PC-3 (cell line): ENCODE data around the gene BHLHA15. TPM values are rescaled to one million over a fixed set of nuclear protein-coding genes. Genes with fewer than 3 reads are reported as not detected.

ENCODE experiments used
- ATAC-seq: fragments of 200-7000 bp; cut with Tn5 transposase; 2 replicates; pipeline ENCODE4 v1.9.1; 2020; ENCODE audit warnings: mild to moderate bottlenecking, moderate library complexity
- BruUV-seq: library from RNA; stranded (reverse); fragments of 400-500 nt; replicated peaks from 2 replicates; lab custom pipeline; 2021; lab: Mats Ljungman, UMichigan
- CTCF ChIA-PET: fragments of 300-600 bp; sonication (Branson Sonifier 250); formaldehyde crosslinking; loops from one replicate; lab custom pipeline; 2022; ENCODE audit warnings: antibody characterized with exemption; lab: Charles Lee
- POLR2A ChIA-PET: fragments of 300-600 bp; sonication (Branson Sonifier 250); formaldehyde crosslinking; loops from one replicate; lab custom pipeline; 2022; ENCODE audit warnings: antibody characterized with exemption; ENCODE audit not compliant: unreplicated experiment; lab: Charles Lee
- DNase-seq: peaks from one replicate; pipeline ENCODE4 v3.0.0-alpha.2; 2015
- H2AFZ ChIP-seq: fragments of 300-600 bp; sonication (generic); 2 replicates; pipeline ENCODE4 v1.6.0; 2016; ENCODE audit warnings: antibody characterized with exemption, low read length
- H3F3A ChIP-seq: fragments of 300-600 bp; sonication (generic); one replicate; pipeline ENCODE4 v1.6.0; 2017; ENCODE audit warnings: antibody characterized with exemption, low read length, control low read depth, mild to moderate bottlenecking; ENCODE audit not compliant: unreplicated experiment
- H3K27ac ChIP-seq: fragments of 300-600 bp; sonication (generic); 2 replicates; pipeline ENCODE4 v1.5.1; 2016; ENCODE audit warnings: mild to moderate bottlenecking, low read length
- H3K27me3 ChIP-seq: fragments of 300-600 bp; sonication (generic); 2 replicates; pipeline ENCODE4 v1.6.1; 2016; ENCODE audit warnings: low read length, mixed read lengths
- H3K36me3 ChIP-seq: fragments of 300-600 bp; sonication (generic); 2 replicates; pipeline ENCODE4 v1.6.1; 2016; ENCODE audit warnings: low read depth, mixed run types, low read length, mixed read lengths
- H3K4me1 ChIP-seq: fragments of 300-600 bp; sonication (generic); 2 replicates; pipeline ENCODE4 v1.5.1; 2016; ENCODE audit warnings: low read length; ENCODE audit not compliant: insufficient read depth
- H3K4me2 ChIP-seq: fragments of 300-600 bp; sonication (generic); 2 replicates; pipeline ENCODE4 v1.6.0; 2016; ENCODE audit warnings: low read length
- H3K4me3 ChIP-seq: fragments of 300-600 bp; sonication (generic); 2 replicates; pipeline ENCODE4 v1.5.1; 2016; ENCODE audit warnings: mild to moderate bottlenecking, low read length, mixed read lengths
- H3K79me2 ChIP-seq: fragments of 300-600 bp; sonication (generic); 2 replicates; pipeline ENCODE4 v1.6.1; 2017; ENCODE audit warnings: low read length, mixed read lengths
- H3K9ac ChIP-seq: fragments of 300-600 bp; sonication (generic); 2 replicates; pipeline ENCODE4 v1.6.0; 2016; ENCODE audit warnings: mild to moderate bottlenecking, low read length
- H3K9me2 ChIP-seq: fragments of 300-600 bp; sonication (generic); replicated peaks from 2 replicates; pipeline ENCODE4 v1.6.1; 2016; ENCODE audit warnings: mixed run types, low read length, mixed read lengths
- H3K9me3 ChIP-seq: fragments of 300-600 bp; sonication (generic); 2 replicates; pipeline ENCODE4 v1.6.1; 2016; ENCODE audit warnings: low read length, mixed read lengths
- H4K20me1 ChIP-seq: fragments of 300-600 bp; sonication (generic); 2 replicates; pipeline ENCODE4 v1.6.1; 2016; ENCODE audit warnings: low read length, mixed read lengths
- CTCF ChIP-seq: fragments of 300-600 bp; sonication (generic); conservative IDR thresholded peaks from 2 replicates; pipeline ENCODE4 v1.5.1; 2017; ENCODE audit warnings: antibody characterized with exemption, low read depth, mild to moderate bottlenecking, low read length
- EZH2 ChIP-seq: fragments of 300-600 bp; sonication (generic); IDR thresholded peaks from one replicate; pipeline ENCODE4 v1.6.1; 2017; ENCODE audit warnings: antibody characterized with exemption, mild to moderate bottlenecking, low read length; ENCODE audit not compliant: unreplicated experiment
- EZH2phosphoT487 ChIP-seq: fragments of 300-600 bp; sonication (generic); IDR thresholded peaks from 2 replicates; pipeline ENCODE4 v1.6.1; 2018; ENCODE audit warnings: mild to moderate bottlenecking, antibody characterized with exemption, low read length, borderline replicate concordance
- intact Hi-C: fragments of 100-400 bp; cut with micrococcal nuclease; formaldehyde crosslinking; loops from 2 replicates; pipeline ENCODE4 v1.9.0; 2023
- total RNA-seq: library from RNA; depleted of rRNA; stranded (reverse); fragments of >200 nt; gene quantifications from 2 replicates; pipeline ENCODE4 v1.2.3, GENCODE V29; 2014

Gene BHLHA15
- total RNA-seq, 1 experiment from 2014 or later = 12.0 TPM

DNA sequence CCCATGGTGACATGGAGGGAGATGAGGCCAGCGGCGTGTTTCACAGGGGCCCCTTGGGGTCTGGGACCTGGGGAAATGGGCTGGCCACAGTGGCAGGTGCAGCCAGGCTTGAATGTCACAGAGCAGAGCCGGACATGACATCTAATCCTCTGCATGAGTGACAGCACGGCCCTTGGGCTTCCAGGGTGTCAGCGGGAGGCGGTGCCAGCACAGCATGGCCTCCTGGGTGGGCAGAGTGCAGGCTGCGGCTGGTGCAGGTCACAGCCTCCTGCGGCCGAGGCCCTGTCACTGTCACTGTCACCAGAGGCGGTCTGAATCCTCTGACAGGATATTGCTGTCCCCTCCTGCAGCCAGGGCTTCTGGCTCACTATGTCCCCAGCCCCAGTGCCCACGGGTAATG, 18.2 kb downstream of the BHLHA15 start:
- CTCF ChIA-PET = no interaction called here
- TF ChIP-seq EZH2 (no peak), CTCF (no peak), EZH2phosphoT487 (no peak)
- intact Hi-C loops = no loop called here
- H3K9me3 ChIP-seq = no peaks in the 10 kb centered on the region
- H4K20me1 ChIP-seq = no peaks in the 10 kb centered on the region
- no peak overlapping the region for H3K9ac ChIP-seq
- H3F3A ChIP-seq = no peaks in the 10 kb centered on the region
- ATAC-seq (no peak), DNase-seq (no peak)
- H3K36me3 ChIP-seq = no peaks in the 10 kb centered on the region
- POLR2A ChIA-PET = no interaction called here
- H3K27me3 ChIP-seq = no peaks in the 10 kb centered on the region
- H3K79me2 ChIP-seq = no peaks in the 10 kb centered on the region
- no peak overlapping the region for H3K4me3 ChIP-seq
- H3K4me2 ChIP-seq = no peak overlapping the region
- no peaks in the 10 kb centered on the region for H3K9me2 ChIP-seq
- H3K4me1 ChIP-seq = no peaks in the 10 kb centered on the region
- no peak overlapping the region for H3K27ac ChIP-seq
- H2AFZ ChIP-seq = no peak overlapping the region
- no TSS peak for BruUV-seq

GRCh38 chr7:98229991-98230745, 18.9 kb downstream of the BHLHA15 start:
- Histone ChIP-seq H4K20me1 (no peaks in the 10 kb centered on the region), H3K4me1 (no peaks in the 10 kb centered on the region), H3K36me3 (no peaks in the 10 kb centered on the region), H3K27me3 (no peaks in the 10 kb centered on the region), H3K27ac (no peak overlapping the region), H3K9me3 (no peaks in the 10 kb centered on the region), H3K4me2 (no peak overlapping the region), H2AFZ (no peak overlapping the region), H3K9me2 (no peaks in the 10 kb centered on the region), H3K4me3 (no peak overlapping the region), H3F3A (no peaks in the 10 kb centered on the region), H3K79me2 (no peaks in the 10 kb centered on the region), H3K9ac (no peak overlapping the region)
- DNase-seq = no peak
- ATAC-seq = no peak
- no TSS peak for BruUV-seq
- CTCF ChIA-PET = no interaction called here
- POLR2A ChIA-PET = no interaction called here
- intact Hi-C loops = no loop called here
- TF ChIP-seq EZH2phosphoT487 (no peak), EZH2 (no peak), CTCF (no peak)

DNA sequence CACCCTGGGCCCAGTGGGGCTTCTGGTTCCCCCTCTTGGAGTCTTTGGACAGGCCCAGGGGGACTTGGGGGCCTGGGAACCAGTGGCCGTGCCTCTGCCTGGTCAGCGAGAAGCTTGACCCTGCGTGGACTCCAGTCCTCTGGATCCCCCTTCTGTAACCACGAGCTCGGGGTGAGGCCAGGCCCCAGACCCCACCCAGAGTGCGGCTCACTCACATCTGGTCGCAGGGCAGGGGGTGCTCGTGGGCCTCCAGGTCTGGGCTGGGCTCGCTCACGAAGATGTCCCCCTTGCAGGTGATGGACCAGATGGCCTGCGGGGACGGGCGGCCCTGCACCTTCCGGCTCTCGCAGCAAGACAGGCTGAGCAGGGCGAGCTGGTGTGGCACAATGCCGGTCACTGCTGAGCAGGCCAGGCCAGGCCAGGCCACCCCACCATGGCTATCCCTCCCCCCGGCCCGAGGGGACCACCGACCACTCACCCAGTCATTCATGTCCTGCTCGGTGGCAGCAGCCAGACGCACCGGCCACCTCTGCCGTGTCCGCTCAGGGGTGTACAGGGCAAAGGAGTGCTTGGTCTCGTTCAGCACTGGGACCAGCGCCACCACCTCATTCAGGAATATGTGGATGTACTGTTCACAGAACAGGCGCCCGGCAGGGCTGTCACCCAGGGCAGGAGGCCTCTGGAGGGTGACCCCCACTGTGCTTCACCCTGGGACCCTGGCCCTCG, 19.7 kb downstream of the BHLHA15 start:
- CTCF ChIA-PET = no interaction called here
- no peak; the same call in 1 of the 2 replicates for ATAC-seq
- H3K9me2 ChIP-seq = no peaks in the 10 kb centered on the region

More for the DNA sequence above, 19.7 kb downstream of the BHLHA15 start:
- intact Hi-C loops = no loop called here
- no TSS peak for BruUV-seq
- H3K36me3 ChIP-seq = no peaks in the 10 kb centered on the region
- no peaks in the 10 kb centered on the region for H3K4me1 ChIP-seq
- no peak overlapping the region for H3K4me3 ChIP-seq
- H3K27me3 ChIP-seq = no peaks in the 10 kb centered on the region
- TF ChIP-seq EZH2phosphoT487 = no peak
- TF ChIP-seq CTCF = no peak
- TF ChIP-seq EZH2 = no peak
- H3F3A ChIP-seq = no peaks in the 10 kb centered on the region
- H3K9ac ChIP-seq = no peak overlapping the region
- H3K27ac ChIP-seq = no peak overlapping the region
- no peak for DNase-seq
- no peaks in the 10 kb centered on the region for H3K9me3 ChIP-seq
- no peak overlapping the region for H2AFZ ChIP-seq
- H3K4me2 ChIP-seq = no peak overlapping the region
- no peaks in the 10 kb centered on the region for H3K79me2 ChIP-seq
- POLR2A ChIA-PET = no interaction called here
- H4K20me1 ChIP-seq = no peaks in the 10 kb centered on the region
